ENCODE data around the gene AMIGO1. TPM values are rescaled to one million over a fixed set of nuclear protein-coding genes. Genes with fewer than 3 reads are reported as not detected.
A peak's percentile ranks its signal among the peaks of the same experiment; 100 is the strongest.
"Not testable (repeated sequence)": the region's sequence is repeated elsewhere in the genome, so short reads cannot be mapped to it uniquely, and the experiment has no call there.

Gene AMIGO1
- total RNA-seq, 1 donor from 2014 or later = 19.3 TPM

DNA sequence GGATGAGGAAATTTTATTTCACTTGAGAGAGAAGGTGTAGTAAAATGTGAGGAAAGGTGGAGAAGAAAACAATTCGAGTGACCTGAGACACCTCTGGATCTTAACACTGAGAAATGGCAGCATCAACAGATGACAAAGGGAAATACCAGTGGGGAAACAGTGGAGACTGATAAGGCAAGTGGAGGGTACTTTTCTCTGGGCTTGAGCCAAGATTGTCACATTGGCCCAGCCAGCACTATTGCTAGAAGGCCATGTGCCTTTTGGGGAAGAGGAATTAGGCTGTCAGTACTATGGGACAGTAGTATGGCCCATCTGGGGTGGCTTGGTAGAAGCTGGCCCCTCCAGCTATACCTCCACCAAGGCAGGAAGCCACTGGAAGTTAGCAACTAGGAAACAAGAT, 34.8 kb downstream of the AMIGO1 start:
- intact Hi-C loops (cut with DNase I) = no loop called here
- DNase-seq (no peak), ATAC-seq (ENCODE audit: poor library complexity) (peak; percentile 56)

DNA sequence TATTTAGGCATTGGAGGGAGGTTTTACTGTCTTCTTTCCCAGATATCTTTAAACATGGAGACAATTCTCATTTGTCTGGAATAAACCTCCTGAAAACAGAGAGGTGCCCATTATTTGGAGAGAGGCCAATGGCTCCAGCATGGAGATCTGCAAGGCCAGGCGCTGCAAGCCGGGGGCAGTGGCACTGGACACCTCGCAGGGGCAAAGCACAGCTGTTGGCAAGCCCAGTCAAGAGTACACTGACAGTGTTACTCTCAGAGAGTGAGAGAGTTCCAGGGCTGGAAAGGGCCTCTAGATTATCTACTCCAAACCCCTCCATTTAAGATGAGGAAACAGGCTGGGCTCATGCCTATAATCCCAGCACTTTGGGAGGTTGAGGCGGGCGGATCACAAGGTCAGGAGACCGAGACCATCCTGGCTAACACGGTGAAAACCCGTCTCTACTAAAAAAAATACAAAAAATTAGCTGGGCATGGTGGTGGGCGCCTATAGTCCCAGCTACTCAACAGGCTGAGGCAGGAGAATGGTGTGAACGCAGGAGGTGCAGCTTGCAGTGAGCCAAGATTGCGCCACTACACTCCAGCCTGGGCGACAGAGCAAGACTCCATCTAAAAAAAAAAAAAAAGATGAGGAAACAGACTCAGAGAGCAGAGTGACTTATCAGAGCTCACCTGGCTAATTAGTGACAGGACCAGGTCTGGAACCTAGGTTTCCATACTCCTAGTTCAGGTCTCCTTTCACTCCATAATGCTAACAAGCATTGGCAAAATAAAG, 36.1 kb downstream of the AMIGO1 start:
- intact Hi-C loops (cut with DNase I); DNase-seq: not testable (repeated sequence)
- peak; percentile 48 for ATAC-seq (ENCODE audit: poor library complexity)

DNA sequence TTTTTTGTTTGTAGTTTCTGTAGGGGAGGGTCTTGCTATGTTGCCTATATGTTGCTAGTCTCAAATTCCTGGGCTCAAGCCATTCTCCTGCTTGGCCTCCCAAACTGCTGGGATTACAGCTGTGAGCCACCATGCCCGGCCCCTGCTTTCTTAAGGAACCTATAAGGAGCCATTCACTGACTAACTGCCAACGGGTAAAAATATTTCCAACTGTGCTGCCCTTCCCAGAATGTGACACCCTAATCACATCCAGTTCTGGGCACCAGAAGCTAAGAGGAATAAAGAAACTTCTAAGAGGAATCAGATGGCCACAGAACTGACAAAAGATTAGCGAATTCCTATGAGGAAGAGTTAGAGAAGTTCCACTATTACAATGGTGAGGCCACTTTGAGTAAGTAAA, 36.7 kb downstream of the AMIGO1 start:
- no peak for DNase-seq
- ATAC-seq (ENCODE audit: poor library complexity) = peak; percentile 21
- intact Hi-C loops (cut with DNase I) = no loop called here

DNA sequence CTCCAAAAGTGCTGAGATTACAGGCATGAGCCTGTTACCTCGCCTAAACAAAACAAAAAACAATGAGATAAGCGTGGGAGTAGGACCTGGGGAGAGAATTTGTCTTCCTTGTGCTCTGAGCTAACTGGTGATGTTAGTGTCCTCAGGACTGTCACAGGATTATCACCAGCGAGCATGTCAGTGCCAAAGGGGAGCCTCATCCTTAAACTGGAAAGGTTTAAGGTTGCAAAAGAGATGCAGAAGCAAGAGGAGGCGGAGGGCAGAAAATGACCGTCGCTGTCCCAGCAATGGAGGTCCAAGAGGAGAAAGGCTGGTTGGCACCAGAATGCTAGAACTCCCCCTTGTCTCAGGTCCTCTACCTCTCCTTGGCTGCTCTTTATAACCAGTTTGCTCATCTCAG, 39.3 kb downstream of the AMIGO1 start:
- intact Hi-C loops (cut with DNase I) = no loop called here
- DNase-seq (no peak), ATAC-seq (ENCODE audit: poor library complexity) (no peak)

DNA sequence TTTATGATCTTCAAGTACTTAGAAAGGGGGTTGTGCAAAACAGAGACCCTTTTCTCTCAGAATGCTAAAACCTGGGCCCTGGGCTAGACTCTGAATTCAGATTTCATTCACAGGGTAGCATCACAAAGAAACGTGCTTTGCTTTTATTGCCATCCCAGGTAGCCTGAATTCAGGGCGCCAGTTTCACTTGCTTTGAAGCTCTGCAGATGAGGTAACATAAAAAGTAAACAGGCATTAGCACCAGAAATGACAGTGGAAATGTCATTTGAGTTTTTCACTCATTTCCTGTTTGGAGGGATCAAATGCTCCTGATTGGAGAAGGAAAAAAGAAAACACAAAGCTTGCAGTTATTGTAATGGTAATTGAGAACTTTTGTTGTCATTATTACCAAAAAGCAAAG, 40.6 kb downstream of the AMIGO1 start:
- DNase-seq = no peak
- no peak for ATAC-seq (ENCODE audit: poor library complexity)
- intact Hi-C loops (cut with DNase I) = no loop called here

DNA sequence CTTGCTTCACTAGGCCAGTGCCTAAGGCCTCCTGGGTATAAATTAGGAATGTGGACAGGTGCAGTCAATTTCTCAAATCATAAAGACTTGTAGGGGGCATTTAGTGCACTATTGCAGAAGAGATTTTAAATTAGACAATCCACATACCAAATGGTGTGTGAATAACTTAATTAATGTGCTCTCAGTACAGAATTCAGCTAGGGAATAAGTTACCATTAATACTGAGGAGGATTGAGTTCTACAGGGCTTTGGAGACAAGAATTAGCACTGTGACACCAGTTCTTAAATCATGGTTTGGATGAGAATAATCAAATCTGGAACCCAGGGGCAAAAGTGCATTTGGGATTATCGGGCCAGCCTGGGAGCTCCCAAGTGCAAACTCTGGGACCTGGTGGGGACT, 41.5 kb downstream of the AMIGO1 start:
- ATAC-seq (ENCODE audit: poor library complexity) (no peak), DNase-seq (no peak)
- intact Hi-C loops (cut with DNase I) = no loop called here

DNA sequence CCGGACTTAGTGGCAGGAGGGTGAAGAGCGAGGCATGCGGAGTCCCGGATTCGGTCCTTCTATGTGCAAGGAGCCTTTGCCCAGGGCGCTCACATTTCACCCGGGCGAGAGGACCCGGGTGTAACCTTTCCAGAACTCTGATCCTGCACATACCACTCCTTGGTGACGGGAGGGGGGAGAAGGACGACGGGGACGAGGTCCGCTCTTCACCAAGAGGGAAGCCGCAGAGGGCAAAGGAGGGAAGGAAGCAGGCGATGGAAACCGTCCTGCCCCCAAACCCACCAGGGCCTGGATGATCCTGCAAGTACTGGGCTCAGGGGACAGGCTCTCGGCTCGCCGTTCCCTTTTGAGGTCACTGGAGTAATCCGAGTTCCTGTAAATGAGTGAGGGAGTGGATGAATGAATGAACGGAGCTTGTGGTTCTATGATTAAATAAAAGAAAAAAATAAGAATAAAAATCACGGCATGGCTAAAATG, 42.2 kb downstream of the AMIGO1 start:
- intact Hi-C loops (cut with DNase I) = no loop called here
- ATAC-seq (ENCODE audit: poor library complexity) = peak; percentile 64
- peak; percentile 50 for DNase-seq

DNA sequence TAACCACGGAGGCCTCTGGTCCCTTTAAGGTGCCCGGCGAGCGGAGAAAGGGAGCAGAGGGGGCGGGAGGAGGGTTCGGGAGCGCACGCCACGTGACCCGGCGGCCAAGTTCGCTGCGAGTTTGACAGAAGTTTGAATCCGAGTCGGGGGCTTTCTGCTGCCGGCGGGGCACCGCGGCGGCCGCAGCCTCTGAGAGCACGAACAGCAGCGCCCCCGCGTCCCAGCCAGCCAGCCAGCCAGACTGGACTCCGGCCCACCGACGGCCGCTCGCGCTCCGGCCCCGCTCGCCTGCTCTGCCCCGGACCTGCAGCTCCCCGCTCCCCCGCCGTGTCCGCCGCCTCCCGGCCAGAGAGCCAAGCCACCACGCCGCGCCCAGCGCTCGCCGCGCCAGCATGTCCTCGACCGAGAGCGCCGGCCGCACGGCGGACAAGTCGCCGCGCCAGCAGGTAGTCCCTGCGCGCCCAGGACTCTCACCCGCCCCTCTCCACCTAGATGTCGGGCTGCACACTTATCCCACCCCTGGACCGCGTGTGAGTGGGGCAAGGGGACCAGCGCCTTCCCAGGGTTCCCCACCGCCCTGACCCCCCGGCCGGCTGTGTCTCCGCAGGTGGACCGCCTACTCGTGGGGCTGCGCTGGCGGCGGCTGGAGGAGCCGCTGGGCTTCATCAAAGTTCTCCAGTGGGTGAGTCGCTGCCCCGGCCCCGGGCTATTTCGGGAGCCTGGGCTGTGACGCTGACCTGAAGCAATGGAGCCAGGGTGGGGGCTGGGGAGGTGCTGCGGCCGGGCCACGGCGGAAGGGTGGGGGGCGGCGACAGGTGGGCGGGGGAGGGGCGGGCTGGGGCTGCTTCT, 42.9 kb downstream of the AMIGO1 start, which contains the start of gene SYPL2:
SYPL2 (plus strand) TSS at position 95 of the 849 bp plus-strand sequence; CDS start at position 393, 298 bp downstream.
- DNase-seq (peak; percentile 79), ATAC-seq (ENCODE audit: poor library complexity) (peak; percentile 92)
- intact Hi-C loops (cut with DNase I) = no loop called here

DNA sequence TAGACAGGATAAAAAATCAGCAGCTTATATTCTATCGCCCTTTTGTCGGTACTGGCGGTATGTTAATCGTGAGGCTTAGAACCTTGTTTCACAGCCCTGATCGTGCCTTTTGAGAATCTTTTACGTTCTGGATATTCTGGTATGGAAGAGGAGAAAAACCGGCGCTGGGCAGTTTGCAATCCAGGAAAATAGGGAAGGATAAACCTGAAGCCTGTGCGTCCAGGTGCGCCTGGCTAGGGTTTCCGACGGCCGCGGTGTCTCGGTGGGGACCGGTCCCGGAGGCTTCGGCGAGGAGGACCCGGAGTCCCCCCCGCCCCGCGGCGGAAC, 43.4 kb downstream of the AMIGO1 start:
- ATAC-seq (ENCODE audit: poor library complexity) (no peak), DNase-seq (no peak)
- intact Hi-C loops (cut with DNase I) = no loop called here

DNA sequence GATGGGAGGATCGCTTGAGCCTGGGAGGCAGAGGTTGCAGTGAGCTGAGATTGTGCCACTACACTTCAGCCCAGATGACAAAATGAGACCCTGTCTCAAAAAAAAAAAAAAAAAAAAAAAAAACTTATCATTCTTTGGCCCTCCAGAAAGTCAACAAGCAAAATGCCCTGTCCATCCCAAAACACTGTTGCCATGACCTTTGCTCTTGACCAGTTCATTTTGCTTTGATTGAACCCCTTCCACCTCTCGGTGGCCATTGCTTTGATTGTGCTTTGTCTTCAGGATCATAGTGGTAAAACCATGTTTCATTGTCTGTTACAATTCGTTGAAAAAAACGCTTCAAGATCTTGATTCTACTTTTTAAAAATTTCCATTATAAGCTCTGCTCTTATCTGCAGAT, 51.7 kb downstream of the AMIGO1 start:
- intact Hi-C loops (cut with DNase I) = no loop called here
- DNase-seq = no peak
- ATAC-seq (ENCODE audit: poor library complexity) = no peak

DNA sequence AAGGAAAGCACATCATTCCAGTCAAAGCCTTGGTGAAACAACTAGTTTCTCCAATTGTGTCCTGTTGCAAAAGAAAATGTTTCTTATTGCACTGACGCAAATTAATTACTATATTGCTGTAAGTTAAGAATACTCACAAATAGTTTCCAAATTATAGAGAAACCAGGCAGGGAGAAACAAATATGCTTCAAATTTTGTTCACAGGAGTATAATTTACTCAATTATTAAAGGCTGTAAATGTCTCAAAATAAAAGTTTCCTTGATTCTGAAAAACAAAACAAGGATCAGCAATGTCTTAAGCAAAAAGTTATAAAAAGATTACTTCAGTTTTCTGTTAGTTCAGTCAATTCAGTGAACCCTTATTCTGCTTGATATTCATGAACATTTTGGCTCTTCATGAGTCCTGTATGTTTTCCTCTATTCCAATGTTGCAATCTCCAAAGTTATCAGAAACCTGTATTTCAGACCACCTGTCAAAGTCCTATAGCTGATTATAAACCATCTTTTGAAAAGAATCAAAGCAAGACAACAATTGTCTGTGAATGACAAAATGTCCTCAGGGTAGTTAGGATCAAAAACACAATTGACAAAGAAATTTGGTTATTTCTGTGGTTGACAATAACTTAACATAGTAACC, 54.9 kb downstream of the AMIGO1 start:
- DNase-seq = no peak
- intact Hi-C loops (cut with DNase I) = no loop called here
- no peak for ATAC-seq (ENCODE audit: poor library complexity)

Other genes with a start within 250 kb of the AMIGO1 start
- gene PSRC1, start 226.6 kb downstream of the AMIGO1 start, total RNA-seq = 0.73 TPM
- gene MYBPHL, start 202.7 kb downstream of the AMIGO1 start, total RNA-seq = 0.73 TPM
- 127 TPM for gene SORT1, start 111.8 kb downstream of the AMIGO1 start, total RNA-seq
- 56.8 TPM for gene PSMA5, start 83.3 kb downstream of the AMIGO1 start, total RNA-seq
- gene SYPL2, start 43.2 kb downstream of the AMIGO1 start, total RNA-seq = 28.9 TPM
- 2.4 TPM for gene ATXN7L2, start 25.8 kb downstream of the AMIGO1 start, total RNA-seq
- 5.3 TPM for gene CYB561D1, start 15.6 kb downstream of the AMIGO1 start, total RNA-seq
- gene GPR61, start 30.1 kb upstream of the AMIGO1 start, total RNA-seq = 0.32 TPM
- 2.4 TPM for gene GNAI3, start 38.9 kb upstream of the AMIGO1 start, total RNA-seq
- gene GNAT2, start 109.9 kb upstream of the AMIGO1 start, total RNA-seq = not detected
- 11.5 TPM for gene AMPD2, start 110.1 kb upstream of the AMIGO1 start, total RNA-seq
- 37.3 TPM for gene GSTM4, start 146.4 kb upstream of the AMIGO1 start, total RNA-seq
- 70.8 TPM for gene GSTM2, start 158.3 kb upstream of the AMIGO1 start, total RNA-seq
- not detected for gene GSTM1, start 178.1 kb upstream of the AMIGO1 start, total RNA-seq
- 2.6 TPM for gene GSTM5, start 202.5 kb upstream of the AMIGO1 start, total RNA-seq
- gene GSTM3, start 231.3 kb upstream of the AMIGO1 start, total RNA-seq = 112 TPM